GM18505 (cell line): ENCODE data around the gene IMPG1.

Experiments
- ATAC-seq: cut with Tn5 transposase; IDR thresholded peaks from one replicate; pipeline ENCODE4 v1.9.1; 2021; ENCODE audit not compliant: unreplicated experiment
- POLR2A ChIP-seq: IDR thresholded peaks from 4 replicates; pipeline ENCODE4 v1.6.1; 2011; ENCODE audit warnings: borderline replicate concordance; ENCODE audit not compliant: insufficient read depth, insufficient read length; ENCODE audit errors: extremely low read depth

IMPG1 gene, protein sequence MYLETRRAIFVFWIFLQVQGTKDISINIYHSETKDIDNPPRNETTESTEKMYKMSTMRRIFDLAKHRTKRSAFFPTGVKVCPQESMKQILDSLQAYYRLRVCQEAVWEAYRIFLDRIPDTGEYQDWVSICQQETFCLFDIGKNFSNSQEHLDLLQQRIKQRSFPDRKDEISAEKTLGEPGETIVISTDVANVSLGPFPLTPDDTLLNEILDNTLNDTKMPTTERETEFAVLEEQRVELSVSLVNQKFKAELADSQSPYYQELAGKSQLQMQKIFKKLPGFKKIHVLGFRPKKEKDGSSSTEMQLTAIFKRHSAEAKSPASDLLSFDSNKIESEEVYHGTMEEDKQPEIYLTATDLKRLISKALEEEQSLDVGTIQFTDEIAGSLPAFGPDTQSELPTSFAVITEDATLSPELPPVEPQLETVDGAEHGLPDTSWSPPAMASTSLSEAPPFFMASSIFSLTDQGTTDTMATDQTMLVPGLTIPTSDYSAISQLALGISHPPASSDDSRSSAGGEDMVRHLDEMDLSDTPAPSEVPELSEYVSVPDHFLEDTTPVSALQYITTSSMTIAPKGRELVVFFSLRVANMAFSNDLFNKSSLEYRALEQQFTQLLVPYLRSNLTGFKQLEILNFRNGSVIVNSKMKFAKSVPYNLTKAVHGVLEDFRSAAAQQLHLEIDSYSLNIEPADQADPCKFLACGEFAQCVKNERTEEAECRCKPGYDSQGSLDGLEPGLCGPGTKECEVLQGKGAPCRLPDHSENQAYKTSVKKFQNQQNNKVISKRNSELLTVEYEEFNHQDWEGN

DNA sequence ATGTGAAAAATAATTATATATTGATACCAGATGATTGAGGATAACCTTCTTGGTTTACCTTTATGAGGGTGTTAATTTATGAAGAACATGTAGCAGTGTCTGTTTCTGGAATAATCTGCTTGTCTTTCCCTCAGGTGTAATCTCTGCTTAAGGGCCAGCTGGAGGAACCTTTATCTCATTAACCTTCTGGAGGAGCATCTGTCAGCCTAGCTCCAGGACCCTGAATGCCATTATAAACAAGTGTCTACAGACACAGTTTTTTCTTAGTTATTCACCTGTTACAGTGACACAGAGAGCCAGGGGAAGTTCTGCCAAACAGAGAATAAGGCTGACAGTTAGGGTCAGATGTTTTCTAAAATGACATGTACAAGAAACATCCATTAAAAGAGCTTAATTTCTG lies at the start of gene IMPG1:
Gene IMPG1, minus strand, starts transcription at position 101 of the 400 bp plus-strand sequence. CDS start 174 bp downstream, outside the sequence.
- no peak for ATAC-seq

DNA sequence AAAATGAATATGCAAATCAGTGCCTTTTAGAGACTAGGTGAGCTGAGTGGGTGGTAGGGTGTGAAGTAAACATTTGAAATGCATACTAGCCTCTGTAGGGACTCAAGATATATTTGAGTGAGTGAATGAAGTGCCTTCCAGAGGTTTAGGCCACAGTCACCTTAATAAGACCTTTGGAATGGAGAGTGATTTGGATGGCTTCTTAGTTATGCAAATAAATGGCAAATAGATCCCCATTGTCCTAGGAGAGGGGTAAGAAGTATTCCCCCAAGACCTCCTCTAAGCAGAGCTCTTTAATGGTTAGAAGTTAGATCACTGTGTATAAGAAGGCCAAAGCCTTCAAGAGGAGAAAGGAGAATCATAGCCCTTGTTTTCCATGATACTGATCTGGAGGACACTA lies 47.8 kb upstream of the IMPG1 start:
- no peak for TF ChIP-seq POLR2A
- no peak for ATAC-seq

More for the DNA sequence above, at the start of gene IMPG1:
- no peak for TF ChIP-seq POLR2A

DNA sequence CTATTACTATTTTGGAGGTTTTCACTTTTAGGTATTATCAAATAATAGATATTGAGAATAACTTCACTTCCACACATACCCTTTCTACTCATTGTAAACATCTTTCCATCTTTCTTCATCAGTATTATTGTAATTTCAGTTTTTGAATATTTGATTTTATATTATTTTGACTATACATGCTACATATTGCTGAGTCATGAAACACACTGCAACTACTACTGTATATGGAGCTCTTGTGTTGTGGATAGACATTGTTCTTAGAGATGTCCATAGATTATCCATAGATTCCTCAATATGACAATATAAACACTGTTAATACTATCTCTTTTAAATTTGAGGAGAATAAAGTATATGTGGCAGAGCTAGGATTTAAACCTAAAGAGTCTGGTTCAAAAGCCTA lies 819 bp upstream of the IMPG1 start:
- no peak for ATAC-seq
- TF ChIP-seq POLR2A = no peak

DNA sequence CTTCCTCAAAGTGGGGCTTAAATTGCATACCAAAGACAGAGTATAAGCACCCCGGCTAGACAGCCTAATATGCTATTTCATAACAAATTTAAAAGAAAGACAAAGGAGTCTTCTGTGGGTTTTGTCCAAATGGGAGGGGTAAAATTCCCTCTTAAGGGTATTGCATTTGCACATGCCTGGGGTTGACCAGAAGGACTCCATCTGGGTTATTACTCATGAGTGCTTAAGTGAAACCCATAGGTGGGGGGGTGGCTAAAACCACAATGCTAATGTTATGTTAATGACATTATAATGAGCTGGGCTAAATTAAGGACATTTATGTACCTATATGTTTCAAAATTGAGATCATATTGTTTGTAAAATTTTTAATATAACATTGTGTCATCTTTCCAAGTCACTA lies 15.0 kb downstream of the IMPG1 start:
- TF ChIP-seq POLR2A = no peak
- ATAC-seq = no peak

DNA sequence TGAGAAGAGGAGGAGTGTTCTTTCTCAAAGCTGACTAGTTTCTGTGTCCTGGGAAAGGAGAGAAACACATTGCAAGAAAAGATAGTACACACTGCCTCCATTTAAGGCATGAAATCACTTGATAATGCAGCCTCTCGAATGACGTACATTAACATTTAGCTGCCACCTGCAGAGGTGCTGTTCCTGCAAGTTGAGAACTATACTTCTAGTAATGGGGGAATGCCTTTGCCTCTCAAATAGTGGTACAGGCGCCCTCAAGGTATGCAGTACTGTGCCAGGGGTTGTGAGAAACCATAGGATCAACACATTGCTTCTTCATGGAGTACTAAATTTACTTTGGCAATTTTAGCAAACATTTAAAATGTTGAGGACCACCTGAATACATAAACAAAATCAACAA lies 20.1 kb downstream of the IMPG1 start:
- TF ChIP-seq POLR2A = no peak
- no peak for ATAC-seq

DNA sequence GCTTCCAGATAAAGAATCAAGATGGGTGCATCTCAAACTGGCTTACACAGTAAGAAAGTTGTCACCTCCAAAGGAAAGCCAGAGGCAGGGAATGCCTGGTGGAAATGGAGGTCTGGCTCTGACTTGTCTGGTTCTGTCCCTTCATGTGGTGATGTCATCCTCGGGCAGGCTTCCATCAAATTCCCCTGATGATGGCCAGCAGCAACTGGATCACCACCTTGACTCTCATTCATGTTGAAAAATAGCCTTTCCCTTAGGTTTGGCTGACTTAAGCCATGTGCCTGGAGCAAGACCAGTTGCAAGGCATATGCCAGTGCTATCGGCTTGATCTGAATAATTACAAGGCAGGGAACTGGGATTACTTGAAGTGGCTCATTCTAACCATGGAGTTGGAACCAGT lies 28.8 kb downstream of the IMPG1 start:
- ATAC-seq = no peak
- TF ChIP-seq POLR2A = no peak

DNA sequence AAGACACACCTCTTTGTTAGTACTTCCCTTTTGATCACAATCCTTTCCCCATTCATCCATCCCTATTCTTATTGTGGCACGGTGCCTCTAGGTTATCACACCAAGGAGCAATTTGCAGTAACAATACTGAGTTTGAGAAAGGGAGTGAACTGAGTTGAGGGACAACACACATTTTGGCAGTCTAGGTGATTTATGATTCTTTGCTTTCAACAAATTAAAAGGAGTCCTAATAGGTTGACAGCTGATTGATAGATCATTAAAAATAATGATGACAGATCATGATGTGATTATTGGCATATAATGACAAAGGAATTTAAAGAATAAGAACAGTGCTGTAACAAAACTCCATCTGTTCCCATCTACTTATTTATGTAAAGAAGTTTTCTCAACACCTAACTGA lies 36.7 kb downstream of the IMPG1 start:
- no peak for ATAC-seq
- no peak for TF ChIP-seq POLR2A

DNA sequence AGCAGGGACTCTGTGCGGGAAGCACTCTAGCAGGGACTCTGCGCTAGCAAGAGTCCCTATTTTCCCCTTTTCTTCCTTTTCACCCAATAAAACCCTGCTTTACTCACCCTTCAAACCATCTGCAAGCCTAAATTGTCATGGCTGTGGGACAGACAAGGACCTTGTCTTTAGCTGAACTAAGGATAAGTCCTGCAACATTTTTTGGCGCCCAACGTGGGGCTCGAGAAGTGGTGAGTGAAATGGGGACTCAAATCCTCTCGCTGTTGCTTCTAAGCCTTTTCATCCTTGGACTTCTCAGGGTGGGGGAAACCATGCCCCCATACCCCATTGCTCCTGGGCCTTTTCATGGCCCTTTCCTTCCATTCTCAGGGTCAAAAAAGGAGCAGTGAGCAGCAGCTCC lies 46.4 kb downstream of the IMPG1 start:
- no peak for TF ChIP-seq POLR2A
- ATAC-seq = no peak

DNA sequence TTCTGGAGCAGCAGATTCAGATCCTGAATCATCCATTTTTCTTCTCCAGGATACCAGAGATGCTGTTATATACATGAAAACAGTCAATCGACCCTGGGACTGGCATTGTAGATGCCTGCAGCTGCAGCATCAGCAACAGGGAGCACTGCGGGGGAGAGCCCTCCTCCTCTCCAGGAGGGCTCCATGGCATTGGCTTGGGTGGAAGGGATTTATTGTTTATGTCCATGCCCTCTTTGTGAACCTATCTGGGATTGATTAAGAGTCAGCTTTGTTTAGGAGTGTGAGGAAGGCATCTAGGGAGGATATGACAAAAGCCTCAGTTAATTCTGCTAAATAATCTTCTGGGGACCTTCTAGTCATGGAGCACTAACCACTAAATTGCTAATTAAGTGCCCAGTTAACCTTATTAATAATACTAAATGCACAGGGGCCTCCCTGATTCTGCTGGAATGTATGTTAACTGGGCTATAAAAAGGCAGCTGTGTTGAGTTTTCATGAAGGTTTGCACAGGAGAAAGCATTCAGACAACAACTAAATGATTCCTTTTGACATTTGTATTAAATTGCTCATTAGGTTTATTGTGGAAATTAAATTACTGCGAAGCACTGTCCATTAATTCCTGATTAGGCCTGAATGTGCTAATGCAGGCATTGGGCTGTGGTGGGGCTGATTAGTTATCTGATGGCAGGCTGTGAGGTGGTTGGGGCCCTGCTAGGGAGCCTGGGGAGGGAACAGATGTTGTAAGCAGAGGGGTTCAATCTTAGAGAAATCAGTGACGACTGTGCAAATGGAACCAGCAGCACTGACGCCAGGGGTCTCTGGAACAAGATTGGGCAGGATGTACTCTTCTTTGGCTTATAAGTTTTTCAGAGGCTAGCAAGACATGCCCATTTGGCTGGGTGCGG lies 57.6 kb downstream of the IMPG1 start:
- no peak for ATAC-seq
- no peak for TF ChIP-seq POLR2A

DNA sequence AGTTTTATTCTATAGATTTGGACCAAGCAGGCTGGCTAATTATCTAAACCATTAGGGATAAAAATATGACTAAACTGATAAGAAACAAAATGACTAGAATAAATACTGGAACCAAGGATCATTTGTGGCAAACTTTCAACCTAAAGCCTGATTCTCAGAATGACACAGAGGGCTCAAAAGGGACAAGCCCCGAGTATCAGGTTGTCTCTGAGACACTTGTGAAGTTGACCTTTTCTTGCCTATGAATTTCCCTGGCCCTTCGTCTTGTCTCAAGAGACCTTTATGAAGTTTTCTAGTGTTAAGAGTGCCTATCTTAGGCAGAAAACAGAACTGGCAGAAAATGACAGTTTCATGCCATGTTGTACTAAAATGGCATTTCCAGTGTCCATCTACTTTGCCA lies 68.3 kb downstream of the IMPG1 start:
- TF ChIP-seq POLR2A = no peak
- no peak for ATAC-seq

DNA sequence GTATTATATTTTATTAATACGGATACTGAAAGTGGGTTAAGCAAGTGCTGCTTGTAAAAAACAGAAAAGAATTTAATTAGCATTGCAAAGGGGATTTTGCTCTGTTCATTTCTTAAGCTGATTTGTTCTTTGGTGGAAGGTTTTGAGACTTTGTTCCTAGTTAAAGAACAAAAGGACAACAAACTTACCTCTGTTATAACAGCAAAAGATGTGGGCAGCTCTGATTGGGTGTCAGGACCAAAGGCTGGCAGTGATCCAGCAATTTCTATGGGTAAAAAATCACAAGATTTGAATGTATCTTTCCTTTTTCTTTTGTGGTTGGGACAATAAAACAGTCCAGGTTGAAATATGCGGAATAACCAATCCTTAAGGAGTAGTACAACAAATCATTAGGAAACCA lies 68.8 kb downstream of the IMPG1 start:
- no peak for TF ChIP-seq POLR2A
- no peak for ATAC-seq

DNA sequence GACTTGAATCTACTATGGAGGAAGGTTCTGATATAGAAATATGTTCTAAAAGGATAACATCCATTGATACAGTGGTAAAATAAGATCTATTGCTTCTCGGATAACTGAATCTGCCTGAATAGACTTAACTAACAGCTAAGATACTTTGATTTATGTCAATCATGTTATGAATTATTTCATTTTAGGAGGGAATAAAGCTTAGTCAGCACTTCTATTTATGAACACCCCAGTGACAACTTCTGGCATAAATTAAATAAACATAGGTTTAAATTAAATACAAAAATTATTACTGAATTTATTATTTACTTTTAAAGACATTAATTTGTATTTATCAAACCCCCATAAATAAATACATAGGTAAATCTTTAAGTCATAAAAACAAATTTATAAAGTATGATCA lies 69.3 kb downstream of the IMPG1 start:
- TF ChIP-seq POLR2A = no peak
- no peak for ATAC-seq

DNA sequence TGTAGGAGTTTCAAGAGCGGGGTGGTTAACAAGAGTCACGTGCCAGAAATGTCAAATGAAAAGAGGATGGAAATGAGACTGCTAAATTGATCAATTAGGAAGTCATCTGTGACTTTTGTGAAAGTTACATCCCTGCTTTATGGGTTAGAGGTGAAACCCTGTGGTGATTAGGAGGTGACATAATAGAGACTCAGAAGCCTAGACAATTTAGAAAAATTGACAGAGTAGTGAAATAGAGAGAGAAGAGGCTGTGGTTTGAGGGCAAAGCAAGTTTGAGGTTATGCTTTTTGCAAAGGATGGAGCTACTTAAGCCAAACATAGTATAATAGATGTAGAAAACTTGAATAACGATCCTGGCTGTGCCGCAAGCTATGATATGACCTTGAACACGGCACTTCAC lies 71.8 kb downstream of the IMPG1 start:
- no peak for TF ChIP-seq POLR2A
- ATAC-seq = no peak

DNA sequence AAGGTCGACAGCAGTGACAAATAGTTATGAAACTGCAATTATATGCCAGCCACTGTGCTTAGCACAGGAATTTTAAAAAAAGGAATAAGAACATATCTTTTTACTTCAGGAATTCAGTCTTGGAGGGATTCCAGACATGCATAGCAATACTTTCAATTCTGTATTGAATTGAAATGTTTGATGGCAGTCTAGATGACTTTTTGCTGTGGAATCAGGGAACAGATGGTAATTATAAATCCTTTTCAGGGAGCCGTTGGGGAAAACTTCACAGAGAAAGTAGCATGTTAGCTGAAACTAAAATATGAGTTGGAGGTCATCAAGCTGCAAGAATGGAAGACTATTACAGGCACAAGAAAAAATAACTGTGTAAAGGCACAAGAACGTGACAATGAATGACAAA lies 74.8 kb downstream of the IMPG1 start:
- no peak for ATAC-seq
- no peak for TF ChIP-seq POLR2A
